ENCODE data around the gene LATS2.

The LATS2 gene

DNA sequence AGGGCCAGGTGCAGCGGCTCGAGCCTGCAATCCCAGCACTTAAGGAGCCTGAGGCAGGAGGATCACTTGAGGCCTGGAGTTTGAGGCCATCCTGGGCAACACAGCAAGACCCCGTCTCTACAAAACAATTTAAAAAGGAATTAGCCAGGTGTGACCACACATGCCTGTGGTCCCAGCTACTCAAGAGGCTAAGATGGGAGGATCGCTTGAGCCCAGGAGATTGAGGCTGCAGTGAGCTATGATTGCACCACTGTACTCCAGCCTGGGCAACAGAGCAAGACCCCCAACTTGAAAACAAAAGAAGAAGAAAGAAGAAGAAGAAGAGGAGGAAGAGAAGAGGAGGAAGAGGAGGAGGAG, 47.7 kb downstream of the LATS2 start:
- DNase-seq, result no peak

DNA sequence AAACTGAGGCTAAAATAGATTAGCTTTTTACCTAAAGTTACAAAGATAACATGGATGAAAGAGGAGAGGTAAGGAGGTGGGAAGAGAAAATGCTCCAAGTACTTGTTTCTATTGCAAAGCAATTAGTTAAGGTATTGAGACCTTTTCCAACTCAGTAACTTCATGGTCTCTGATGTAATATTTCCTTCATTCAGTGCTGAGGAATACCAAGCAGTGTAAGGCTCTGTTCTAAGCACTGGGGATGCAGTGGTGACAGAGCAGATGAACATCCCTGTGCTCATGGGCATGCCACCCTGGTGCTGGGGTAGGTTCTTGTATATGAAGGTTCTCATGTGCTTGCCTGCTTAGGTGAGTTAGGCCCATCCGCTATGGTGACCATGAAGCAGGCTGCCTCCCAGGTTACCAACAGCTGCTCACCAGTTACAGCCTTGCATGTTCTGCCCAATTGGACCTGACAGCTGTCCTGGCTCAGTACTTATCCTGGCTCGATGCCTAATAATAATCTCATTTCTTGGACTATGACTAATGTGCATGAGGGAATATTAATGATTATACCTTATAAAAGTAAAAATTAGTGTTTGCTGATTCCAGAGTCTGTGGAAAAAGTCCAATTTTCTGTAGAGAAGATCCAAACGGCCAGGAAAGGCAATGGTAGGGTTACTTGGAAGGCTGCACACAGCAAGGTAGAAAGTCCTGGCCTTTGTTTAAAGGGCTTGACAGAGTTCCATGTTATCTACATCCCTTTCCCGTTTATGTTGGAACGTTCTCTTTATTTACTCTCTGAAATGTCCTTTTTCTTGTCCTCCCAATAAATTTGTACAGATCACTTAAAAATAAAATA, 48.3 kb downstream of the LATS2 start:
- DNase-seq, result no peak

DNA sequence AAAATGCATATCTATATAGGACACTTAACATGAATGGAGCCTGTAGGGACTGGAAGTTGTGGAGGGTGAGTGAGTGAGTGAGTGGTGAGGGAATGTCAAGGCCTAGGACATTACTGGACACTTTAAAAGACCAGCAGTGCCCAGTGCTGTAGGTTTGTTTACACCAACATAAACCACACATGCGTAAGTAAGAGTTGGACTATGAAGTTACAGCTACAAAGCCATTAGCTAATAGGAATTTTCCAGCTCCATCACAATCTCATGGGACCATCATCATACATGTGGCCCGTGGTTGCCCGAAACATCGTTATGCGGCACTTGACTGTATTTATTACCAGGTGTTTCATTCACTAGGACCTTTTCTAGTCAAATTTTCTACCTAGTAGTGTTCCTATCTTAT, 49.2 kb downstream of the LATS2 start:
- DNase-seq, result no peak

DNA sequence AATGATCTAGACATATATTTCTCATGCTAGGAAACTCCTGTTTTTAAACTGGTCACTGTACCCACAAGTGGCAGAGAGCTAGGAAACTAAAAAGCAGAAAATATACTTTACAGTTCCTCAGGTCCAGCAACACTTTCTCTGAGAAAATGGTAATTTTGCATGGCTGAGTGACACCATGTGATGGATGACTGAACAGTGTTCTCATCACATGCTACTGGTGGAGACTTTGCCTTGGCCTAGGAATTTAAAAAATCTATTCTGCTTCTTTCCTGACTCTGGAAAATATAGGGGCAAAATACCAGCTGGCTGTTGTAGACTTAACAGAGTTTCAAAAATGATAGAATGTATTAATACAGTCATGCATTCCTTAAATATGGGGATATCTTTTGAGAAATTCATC, 50.0 kb downstream of the LATS2 start:
- no peak for DNase-seq

GRCh38 chr13:21010621-21011020, 50.8 kb downstream of the LATS2 start:
- DNase-seq, result no peak

DNA sequence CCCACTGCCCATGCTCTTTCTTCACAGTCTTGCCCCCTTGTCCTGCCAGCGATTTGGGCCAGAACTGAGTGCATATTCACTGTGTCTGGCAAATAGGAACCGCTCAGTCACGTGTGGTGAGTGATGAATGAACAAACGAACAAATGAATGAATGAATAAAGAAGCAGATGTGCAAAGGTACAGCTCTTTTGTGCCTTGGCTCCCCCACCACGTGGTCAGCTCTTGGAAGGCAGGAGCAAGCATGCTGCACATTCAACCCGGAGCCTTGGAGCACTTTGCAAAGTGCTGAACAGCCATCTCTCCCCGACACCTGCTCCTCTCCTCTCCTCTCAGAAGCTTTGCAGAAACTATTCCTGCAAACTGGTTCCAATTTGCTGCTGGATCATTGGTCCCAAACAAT, 52.4 kb downstream of the LATS2 start:
- no peak for DNase-seq

- no peak for DNase-seq
These were observed 53.4 kb downstream of the LATS2 start for GRCh38 chr13:21008026-21008425.

- DNase-seq, result no peak
These were observed 55.0 kb downstream of the LATS2 start for GRCh38 chr13:21006141-21007005.

DNA sequence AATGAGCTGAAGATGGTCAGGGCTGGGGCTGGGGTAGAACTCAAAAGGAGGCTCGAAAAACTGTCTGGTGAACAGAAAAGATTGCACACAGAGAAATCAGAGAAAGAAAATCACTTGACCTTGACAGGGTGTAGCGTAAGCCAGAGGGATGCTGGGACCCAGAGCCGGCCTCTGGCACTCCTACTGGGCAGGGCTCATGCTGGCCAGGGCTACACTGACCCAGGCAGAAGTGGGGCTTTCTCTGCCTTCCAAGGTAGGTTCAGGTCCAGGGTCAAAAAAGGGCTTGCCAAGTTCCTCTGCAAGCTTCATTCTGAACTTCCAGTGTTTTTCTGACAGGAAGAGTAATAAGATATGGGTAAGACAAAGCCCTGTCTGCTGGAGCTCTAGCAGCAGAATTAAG, 56.2 kb downstream of the LATS2 start:
- DNase-seq, result no peak

DNA sequence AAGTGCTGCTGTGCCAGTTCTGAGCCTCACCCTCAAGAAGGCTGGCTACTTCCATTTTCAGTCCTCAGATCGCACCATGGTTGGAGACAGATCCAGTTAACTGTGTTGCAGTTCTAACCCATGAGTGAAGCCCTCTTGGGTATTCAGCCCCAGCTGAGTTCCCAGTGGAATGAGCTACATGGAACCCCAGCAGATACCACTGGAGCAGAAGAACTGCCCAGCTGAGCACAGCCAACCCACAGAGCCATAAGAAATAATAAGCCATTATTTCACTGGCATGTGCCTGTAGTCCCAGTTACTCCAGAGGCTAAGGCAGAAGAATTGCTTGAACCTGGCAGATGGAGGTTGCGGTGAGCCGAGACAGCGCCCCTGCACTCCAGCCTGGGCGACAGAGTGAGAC, 59.9 kb downstream of the LATS2 start:
- no peak for DNase-seq

DNA sequence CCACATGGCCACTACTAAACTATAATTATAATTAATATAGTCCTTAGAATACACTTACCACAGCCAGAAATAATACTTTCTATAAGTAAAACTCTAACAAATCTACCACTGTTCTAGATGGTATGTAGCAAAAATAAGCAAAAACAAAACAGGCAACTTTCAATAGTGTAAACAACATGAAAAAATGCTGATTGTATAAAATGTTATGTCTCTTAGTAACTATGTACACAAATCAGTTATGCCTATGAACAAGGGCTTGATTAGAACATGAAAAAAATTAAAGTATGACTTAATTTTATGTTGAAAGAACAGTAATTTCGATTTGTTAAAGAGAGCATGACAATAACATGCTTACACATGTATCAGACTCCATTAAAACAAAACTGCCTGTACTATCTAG, 60.7 kb downstream of the LATS2 start:
- no peak for DNase-seq

- no peak for DNase-seq
These were observed 62.6 kb downstream of the LATS2 start for GRCh38 chr13:20998649-20999415.

DNA sequence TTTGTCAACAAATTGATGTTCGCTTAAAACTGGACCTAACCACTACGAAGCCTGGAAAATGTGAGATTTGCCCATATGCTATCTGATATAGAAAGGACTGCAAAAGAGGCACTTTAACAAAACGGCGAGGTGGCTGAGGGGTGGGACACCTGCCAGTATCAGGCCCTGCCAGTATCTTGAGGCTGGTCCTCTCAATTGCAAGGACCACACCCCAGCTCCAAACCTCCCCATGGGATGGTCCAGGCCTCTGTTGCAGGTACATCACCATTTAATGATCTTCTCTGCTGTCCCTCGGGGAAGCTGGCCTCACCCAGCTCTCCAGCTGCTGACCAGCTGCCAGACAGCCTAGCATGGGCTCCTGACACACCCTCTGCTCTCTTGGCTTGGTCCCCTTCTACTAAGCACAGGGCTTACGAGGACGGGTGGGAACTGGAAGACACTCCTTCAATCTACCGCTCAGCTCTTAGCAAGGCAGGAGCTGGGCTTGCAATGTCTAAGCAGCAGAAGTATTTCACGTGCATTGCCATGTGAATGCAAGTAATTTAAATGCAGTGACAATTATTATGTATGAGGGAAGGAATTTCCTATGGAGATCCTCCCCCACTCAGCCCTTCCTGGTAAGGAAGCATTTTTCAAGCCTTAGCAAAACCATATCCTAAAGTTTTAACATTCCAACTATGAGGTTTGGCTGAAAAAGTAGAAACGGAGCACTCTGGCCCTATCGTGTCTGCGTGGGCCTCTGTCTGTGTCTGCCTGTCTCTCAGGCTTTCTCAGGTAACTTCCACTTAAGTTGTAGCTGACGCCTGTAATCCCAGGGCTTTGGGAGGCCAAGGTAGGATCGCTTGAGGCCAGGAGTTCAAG, 63.9 kb downstream of the LATS2 start:
- no peak for DNase-seq

DNA sequence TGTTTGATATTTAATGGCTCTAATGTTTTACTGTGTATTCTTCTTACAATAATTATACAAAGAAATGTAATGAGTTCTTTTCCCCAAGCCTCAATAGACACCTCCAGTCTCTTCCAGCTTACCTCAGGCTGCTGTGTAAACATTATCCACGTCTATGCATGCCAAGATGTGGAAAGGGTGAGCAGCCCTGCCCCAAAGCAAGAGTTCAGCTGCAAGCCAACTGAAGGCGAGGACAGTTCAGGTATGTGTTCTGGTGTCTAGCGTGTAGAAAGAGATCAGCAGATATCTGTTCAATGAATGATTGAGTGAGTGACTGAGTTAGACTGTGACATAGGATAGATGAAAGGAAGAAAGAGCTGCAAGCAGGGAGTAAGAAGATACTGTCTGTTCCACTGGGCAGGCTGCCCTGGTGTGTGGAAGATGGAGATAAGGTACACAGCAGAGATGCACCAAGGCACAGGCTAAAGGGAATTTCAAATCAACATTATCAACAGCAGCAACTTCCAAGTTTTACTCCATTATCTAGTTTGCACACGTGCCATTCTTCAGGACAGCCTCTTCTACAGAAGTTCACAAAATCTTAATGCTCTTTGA, 66.0 kb downstream of the LATS2 start:
- no peak for DNase-seq

DNA sequence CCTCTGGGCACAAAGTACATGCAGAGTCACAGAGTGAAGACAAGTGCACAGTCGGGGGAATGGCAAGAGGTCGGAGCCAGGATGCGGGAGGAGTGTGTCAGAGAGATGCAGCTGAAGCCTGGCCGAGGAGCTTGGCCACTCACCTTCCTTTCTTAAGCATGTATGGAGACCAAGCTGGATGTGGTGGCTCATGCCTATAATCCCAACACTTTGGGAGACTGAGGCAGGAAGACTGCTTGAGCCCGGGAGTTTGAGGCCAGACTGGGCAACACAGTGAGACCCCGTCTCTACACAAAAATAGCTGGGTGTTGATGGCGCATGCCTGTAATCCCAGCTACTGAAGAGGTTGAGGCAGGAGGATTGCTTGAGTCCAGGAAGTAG, 67.0 kb downstream of the LATS2 start:
- no peak for DNase-seq

DNA sequence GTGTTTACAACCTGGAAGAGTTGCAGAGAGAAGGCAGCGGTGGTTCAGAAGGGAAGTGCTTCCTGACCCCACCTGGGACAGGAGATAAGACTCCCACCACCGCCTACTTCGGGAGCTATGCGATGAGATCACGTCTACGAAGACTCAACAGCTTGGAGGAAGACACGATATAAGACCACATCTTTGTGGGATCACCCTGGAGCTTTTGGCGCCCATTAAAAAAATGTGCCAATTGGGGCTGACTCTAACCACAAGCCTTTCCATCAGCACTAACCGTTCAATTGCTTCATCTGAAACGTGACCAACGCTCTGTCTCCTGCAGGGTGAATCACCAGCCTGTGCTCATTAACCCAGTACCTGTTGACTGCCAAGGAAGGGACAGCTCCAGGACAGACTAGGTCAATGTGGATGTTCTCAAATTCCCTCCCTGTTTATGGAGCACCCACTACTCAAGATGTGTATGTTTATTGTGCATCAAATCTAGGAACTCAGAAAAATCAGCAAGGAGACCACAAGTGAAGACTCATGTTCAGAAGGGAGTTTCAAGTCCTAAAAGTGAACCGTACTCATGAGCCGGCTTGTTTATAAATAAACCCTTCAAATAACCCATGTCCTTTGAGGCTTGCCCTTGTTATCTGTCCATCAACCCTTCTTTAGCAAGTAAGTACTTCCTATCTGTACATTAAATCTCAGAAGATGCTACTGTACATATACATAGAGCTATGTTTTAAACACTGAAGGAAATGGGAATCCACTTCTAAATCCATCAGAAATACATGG, 67.5 kb downstream of the LATS2 start:
- DNase-seq, result no peak

- no peak for DNase-seq
These were observed 68.2 kb downstream of the LATS2 start for GRCh38 chr13:20993211-20993610.

GRCh38 chr13:20991741-20992520, 69.5 kb downstream of the LATS2 start:
- no peak for DNase-seq

- DNase-seq, result no peak
These were observed 70.4 kb downstream of the LATS2 start for GRCh38 chr13:20990910-20991525.

Data from 8988T (cell line).